HEK293T (cell line): ENCODE results near the gene YWHAB.

ENCODE experiments used
- HDGF ChIP-seq: fragments of 450-650 bp; IDR thresholded peaks from 2 replicates; pipeline ENCODE4 v1.6.1; 2017; ENCODE audit warnings: antibody characterized with exemption, borderline replicate concordance
- L3MBTL2 ChIP-seq: fragments of 450-650 bp; conservative IDR thresholded peaks from 2 replicates; pipeline ENCODE4 v1.6.1; 2016; ENCODE audit warnings: mild to moderate bottlenecking

DNA sequence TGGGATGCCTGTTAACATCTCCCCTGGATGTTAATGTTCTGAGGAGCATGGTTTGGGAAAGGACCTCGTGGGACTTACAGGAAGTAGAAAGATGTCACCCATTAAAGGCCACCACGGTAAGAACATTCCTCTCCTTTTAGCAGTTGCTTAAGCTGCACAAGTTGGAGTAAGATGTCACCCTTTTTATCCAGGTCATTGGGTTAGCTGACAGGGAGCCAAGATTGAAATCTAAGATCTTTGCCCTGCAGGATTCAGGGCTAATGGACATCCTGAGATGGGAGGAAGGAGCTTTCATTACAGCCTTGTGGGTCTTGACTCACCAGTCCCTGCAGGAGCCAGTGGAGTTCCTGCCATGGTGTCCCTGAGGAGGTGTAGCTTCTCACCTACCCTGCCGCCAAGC is 46.4 kb downstream of the YWHAB start:
- TF ChIP-seq L3MBTL2 (no peak), HDGF (no peak)
